ENCODE data around the gene RER1.

Gene RER1

DNA sequence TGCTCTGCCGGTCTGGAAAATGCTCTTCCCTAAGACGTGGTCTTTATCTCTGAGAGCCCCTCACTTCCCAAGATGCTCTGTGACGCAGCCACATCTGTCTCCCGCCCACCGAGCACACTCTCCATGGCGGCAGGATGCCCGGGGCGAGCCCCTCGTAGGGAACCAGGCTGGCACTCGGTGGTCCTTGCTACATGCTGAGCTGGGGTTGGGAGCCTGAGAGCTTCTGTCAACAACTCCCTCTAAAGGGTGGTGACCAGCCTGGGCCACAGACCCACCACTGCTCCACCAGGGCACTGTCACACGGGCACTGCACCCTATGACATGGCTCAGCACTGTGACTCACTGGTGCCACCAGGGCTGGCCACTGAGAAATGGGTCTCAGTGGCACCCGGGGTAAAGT lies 18.1 kb downstream of the RER1 start:
- DNase-seq = no peak

GRCh38 chr1:2411801-2412394 lies 20.3 kb downstream of the RER1 start:
- DNase-seq = no peak

GRCh38 chr1:2412395-2412772 lies 20.7 kb downstream of the RER1 start, which contains the start of gene PEX10:
PEX10 (minus strand) TSS chr1:2412564; CDS start chr1:2412502, 62 bp downstream.
- peak; percentile 95 for DNase-seq

DNA sequence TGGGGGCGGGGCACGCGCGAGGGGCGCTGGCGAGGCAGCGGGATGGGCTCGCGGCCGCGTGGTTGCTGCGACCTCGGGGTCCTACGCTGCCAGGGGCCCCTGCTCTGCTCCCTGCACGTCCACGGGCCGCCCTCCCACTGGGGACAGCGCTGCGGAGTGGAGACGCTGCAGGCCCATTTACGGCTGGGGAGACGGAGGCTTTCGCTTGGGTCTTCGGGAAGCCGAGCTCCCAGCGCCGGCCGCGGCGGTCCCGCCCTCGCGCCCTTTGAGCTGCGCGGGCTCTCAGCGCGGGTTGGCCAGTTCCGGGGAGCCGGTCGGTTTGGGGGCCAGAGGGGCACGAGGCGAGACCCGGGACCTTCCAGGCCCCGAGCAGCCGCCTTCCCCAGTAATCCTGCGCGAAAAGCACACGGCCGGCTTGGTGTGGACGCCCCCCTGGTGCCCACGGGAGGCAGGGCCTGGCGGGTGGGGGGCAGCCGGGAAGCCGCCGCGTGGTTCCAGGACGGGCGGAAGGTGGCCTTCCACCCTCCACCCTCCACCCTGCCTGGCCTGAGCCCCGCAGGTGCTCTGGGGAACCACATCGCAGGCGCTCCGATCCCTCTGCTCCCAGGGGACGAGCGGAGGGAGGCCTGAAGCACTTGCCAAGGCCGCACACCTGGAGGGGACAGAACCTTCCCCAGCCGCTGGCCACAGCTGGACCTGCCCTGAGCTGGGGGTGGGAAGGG lies 21.3 kb downstream of the RER1 start:
- DNase-seq = no peak

DNA sequence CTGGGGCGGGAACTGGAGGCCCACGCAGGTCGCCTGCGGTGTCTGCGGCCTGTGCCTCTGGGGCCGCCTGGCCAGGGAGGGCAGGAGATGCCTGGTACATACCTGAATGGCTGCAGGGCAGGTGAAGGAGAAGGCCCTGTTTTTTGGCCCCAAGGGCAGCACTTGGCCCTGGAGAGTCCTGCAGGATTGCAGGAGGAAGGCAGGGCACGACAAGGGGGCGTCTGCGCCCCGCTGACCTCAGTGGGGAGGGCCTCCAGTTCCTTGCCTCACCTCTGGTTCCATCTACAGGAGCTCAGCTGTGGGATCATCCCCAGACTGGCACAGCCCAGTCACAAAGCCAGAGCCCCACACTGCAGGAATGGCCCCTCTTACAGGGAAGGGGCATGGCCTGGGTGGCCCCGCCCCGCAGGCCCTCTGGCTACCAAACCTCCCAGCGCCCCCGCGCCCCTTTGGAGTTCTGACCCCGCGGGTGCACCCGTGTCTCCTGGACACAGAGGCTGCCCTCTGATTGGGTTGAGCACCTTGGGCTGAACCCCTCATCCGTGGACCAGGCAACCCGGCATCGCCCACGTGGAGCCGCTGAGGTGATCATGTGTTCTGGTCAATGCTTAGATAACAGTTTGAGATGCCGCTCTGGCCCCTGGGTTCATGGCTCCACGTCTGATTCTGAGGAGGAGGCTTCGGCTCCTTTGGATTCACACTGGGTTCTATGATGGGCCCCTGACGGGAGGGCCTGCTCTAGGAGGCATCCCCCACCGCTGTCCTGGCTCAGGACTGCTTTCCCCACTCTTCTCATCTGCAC lies 22.1 kb downstream of the RER1 start:
- no peak for DNase-seq

- DNase-seq = peak; percentile 87
These were observed 22.8 kb downstream of the RER1 start for GRCh38 chr1:2414297-2414958.

DNA sequence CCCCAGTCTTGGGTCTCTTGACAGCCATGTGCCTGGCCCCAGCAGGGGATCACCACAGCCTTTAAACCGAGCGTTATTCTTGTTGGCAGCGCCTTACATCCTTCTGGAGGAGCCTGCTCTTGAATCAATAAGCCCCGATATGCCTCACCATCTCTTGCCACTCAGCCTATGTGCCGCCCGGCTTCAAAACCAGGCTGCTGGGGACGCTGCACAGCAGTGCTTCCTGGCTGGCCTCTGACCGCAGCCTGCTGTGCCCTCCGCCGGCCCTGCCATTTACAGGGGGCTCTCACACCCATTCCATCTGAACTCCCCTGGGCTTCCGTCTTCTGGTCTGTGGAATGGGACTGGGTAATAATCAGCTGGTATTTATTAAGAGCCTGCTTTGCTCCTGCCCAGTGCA lies 23.7 kb downstream of the RER1 start:
- peak; percentile 60 for DNase-seq

DNA sequence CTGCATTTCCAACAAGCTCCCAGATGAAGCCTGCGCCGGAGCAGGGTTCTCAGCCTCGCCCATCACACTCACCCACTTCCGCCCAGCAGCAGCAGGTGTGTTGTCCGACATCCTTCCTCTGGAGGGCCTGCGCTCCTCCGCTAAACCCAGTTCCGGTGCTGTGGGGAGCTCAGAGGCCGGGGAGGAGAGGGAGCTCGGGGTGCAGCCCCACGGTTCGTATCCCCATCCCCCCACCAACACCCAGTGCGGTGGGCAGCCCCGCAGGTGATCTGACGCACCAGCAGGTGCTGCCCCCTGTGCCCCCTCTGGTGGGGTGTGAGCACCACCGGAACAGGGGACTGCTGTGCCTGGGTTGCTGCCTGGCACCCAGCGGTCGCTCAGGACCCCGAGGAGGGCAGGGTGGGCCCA lies 24.2 kb downstream of the RER1 start:
- DNase-seq = peak; percentile 67

- peak; percentile 59 for DNase-seq
These were observed 24.8 kb downstream of the RER1 start for GRCh38 chr1:2416403-2416802.

DNA sequence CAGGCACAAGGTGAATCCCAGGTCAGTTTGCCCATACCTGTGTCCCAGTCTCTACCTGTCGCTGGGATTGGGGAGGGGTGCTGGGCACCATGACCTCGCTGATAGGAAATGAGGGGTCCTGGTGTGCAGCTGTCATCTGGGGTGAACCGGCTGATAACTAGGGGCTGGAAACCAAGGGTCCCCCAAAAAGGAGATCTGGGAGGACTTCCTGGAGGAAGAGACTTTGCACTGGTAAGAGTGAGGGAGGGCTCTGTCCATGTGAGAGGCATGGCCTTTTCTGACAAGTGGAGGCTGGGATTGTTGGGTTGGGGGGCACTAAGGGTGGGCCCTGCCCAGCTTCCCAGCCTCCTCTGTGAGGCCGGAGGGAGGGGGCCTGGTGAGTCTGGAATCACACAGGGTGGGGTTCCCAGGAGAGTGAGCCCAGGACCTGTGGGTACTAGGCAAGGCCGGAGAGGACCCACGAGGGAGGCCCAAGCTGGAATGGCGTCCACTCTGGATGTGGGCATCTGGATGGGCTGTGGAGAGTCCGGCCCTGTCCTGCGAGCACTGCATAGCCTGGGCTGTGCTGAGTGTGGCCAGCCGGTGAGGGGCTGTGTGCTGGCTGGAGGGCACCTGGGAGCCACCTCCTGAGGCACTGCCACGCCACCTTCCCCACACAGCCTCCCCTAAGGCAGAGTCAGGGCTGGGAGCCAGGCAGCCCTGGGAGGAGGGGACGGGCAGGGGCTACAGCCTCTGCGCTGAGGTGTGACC lies 25.6 kb downstream of the RER1 start:
- DNase-seq = no peak

DNA sequence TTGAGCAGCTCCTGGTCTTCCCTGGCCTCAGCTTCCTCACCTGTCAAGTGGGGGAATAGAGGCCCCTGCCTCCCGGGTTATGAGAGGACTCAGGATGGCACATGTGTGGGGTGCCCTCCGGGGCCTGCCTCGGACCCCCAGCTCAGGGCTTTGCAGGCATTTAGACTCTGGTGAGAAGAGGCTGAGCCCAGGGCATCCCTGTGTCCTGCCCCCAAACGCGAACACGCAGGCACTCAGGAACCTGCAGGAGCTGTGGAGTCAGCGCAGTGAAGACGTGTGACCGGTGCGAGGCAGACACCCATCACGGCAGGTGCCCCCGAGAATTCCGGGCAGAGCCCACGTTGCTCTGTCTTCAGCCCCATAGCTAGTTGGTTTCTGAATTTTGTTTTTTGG lies 26.2 kb downstream of the RER1 start:
- no peak for DNase-seq

DNA sequence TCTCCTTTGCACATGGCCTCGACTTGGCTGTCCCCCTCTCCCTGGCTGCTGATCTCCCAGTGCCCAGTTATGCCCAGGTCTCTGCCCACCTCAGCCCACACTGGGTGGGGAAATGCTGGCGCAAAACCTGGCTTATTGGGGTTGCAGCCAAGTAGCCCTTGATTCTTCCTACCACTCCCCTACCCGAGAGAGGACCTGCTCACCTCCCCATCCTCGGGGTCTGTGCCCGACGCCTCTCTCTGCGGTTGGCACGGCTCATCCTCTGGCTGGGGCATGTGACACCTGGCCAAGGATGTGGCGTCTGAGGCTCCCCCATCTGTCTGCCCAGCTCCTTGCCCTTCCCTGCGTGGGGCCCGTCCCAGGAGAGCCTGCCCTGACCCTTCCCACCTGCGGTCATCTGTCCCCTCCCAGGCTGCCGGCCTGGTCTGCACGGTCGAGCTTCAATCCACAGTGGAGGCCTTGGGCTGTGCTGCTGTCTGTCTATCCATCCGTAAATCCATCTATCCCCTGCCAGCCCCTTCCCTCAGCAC lies 27.2 kb downstream of the RER1 start:
- no peak for DNase-seq

DNA sequence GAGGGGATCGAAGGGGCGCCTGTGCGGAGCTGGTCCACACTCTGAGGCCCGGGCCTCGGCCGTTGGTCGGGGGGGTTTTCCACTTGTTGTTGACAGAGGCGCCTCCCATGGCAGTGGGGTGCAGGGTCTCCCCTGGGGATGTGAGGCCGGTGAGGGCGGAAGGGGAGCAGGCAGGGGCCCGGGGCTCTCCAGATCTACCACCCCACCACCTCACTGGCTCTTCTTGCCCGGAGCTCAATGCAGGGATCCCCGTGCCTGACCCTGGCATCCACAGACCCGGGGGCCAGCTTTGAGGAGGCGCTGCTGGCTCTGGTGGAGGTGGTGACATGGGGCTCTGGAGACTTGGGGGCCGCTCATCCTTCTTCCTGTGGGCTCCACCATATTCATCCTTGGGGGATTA lies 27.8 kb downstream of the RER1 start:
- DNase-seq = no peak

DNA sequence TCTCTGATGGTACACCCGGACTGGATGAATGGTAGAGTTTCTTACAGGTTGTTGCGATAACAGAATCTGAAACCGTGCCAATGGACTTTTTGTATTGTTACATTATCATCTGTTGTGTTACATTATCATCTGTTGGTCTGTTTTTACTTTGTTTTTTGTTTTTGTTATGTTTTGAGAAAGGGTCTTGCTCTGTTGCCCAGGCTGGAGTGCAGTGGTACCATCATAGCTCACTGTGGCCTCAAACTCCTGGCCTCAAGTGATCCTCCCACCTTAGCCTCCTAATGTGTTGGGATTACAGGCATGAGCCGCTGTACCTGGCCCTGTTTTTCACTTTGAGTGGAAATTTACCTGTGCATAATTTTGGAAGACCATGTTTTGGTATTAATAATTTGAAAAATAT lies 30.9 kb downstream of the RER1 start:
- no peak for DNase-seq

- DNase-seq = no peak
These were observed 34.3 kb downstream of the RER1 start for GRCh38 chr1:2425892-2426291.

DNA sequence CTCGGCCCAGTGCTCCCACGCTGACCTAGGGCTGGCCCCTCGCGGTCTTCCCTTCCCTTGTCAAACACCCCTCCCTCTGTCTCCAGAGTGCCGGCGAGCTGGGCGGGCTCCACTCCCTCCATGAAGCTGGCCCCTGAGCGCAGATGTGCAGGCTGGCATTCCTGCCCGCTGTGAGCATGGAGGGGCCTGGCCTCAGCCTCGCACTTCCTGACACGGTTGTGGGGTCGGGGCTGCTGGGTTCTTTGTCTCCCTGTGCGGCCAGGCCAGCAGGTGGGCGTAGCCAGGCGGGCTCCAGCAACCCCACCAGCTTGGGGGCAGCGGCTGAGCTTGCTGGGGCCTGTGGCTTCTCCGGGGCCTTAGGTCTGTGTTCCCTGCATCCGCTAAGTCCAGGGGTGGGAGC lies 34.9 kb downstream of the RER1 start:
- no peak for DNase-seq

DNA sequence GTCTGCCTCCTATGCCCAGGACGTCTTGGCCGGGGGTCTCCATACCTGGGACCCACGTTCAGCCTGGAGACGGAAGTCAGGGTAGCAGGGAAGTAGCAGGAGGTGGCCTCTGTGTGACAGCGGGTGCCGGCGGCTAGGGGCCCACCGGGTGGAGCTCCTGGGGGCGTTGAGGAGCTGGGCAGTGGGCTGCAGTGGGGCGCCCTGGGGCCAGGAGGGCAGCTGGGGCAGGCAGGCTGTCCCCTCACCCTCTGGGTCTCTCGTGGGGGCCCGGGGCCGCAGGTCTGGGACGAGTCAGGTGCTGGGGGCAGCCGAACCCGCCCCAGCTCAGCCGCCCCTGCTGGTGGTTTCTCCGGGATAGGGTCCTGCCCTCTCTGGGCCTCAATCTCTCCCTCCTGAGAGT lies 35.4 kb downstream of the RER1 start:
- DNase-seq = no peak

DNA sequence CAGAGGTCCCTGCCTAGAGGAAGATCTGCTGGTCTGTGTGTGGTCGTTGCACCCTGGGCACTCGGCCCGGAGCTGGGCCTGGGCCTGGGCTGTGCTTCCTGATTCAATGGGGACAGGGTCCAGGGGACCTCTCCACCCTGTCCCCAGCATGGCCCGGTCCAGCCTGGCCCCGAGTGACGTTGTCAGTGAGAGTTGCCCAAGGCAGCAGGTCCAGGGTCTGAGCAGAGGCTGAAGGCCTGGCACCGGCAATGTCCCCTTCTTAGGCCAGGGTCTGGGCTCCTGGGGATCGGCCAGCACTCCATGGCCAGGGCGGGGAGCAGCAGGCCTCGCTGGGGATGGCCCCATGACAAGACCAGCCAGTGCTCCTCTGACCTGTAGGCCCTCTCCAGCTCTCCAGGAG lies 36.3 kb downstream of the RER1 start:
- no peak for DNase-seq

DNA sequence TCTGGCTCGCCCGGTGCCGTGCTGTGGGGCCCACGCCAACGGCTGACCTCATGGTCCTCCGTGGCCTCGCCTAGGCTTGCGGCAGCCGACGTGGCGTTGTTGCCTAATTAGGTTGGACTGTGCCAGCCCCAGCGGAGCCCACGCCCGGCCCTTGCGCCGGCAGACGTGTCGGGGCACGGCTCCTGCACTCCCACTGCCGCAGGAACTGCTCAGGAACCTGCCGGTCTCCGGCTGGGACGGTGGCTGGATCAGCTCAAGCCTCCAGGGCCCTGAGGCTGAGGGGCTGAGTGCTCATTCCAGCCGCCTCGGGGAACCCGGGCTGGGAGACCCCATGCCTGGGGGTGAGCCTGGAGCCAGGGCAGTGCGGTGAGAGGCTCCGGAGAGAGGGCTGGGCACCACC lies 36.8 kb downstream of the RER1 start:
- DNase-seq = no peak

GRCh38 chr1:2429780-2430591 lies 38.3 kb downstream of the RER1 start:
- no peak for DNase-seq

DNA sequence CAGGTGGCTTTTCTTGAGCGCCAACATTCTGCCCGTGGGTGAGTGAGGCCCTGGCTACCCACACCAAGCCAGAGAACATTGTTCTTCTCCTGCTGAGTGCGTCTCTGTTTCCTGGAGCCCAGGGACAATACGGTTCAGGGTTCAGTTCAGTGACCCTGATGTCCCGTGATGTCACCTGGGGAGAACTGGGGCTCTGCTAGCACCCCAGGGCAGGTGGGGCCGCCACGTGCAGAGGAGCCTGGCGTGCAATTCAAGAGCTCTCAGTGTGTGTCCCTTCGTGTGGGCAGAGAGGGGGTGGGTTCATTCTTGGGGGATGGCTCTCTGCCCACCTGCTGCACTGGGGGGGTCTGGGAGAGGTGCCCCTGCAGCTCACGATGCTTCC lies 38.9 kb downstream of the RER1 start:
- DNase-seq = no peak

GRCh38 chr1:2431103-2431502 lies 39.5 kb downstream of the RER1 start:
- DNase-seq = peak; percentile 73

Measured in DMS79 treated with DMSO at 0.1 percent for 48 hours (cell line).